ENCODE measurements around the gene INPP1.

INPP1 gene

DNA sequence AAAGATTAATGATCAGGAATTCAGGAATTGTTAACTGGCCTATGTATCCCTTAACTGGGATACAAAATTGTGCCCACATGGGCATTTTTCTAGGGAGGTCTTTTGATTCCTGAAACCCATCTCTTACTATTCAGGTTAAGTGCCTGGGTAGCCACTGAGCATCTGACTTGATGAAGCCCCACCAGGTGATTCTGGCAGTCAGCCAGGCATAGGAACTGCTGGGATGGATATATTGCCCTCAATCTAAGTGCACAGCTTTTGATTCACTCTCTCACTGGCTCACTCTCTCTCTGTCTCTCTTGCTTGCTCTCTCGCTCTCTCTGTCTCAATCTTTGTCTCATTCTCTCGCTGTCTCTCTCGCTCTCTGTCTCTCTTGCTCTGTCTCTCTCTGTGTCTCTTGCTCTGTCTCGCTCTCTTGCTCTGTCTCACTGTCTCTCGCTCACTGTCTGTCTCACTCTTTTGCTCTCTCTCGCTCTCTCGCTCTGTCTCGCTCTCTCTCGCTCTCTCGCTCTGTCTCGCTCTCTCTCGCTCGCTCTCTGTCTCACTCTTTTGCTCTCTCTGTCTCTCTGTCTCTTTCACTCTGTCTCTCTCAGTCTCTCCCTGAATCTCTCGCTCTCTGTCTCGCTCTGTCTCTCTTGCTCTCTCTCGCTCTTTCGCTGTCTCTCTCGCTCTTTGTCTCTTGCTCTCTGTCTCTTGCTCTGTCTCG is 22.3 kb downstream of the INPP1 start:
- Histone ChIP-seq H3K27ac (no peak overlapping the region), H3K79me2 (ENCODE audit: insufficient read depth, low read depth) (no peaks in the 10 kb centered on the region), H3K4me3 (IDR thresholded peaks at IDR 0.05; ENCODE audit: insufficient read depth, low read depth, low read length) (no peak overlapping the region), H3K4me1 (ENCODE audit: low read depth, poor library complexity, severe bottlenecking) (peaks cover 3% of the 10 kb centered on the region), H2AFZ (ENCODE audit: low read depth) (no peak overlapping the region), H3K36me3 (ENCODE audit: insufficient read depth) (no peaks in the 10 kb centered on the region), H4K20me1 (ENCODE audit: insufficient read depth) (no peaks in the 10 kb centered on the region), H3K27me3 (ENCODE audit: insufficient read depth, low read depth) (no peaks in the 10 kb centered on the region), H3K9ac (no peak overlapping the region), H3K4me2 (no peak overlapping the region)
- TF ChIP-seq, protein P1, sequence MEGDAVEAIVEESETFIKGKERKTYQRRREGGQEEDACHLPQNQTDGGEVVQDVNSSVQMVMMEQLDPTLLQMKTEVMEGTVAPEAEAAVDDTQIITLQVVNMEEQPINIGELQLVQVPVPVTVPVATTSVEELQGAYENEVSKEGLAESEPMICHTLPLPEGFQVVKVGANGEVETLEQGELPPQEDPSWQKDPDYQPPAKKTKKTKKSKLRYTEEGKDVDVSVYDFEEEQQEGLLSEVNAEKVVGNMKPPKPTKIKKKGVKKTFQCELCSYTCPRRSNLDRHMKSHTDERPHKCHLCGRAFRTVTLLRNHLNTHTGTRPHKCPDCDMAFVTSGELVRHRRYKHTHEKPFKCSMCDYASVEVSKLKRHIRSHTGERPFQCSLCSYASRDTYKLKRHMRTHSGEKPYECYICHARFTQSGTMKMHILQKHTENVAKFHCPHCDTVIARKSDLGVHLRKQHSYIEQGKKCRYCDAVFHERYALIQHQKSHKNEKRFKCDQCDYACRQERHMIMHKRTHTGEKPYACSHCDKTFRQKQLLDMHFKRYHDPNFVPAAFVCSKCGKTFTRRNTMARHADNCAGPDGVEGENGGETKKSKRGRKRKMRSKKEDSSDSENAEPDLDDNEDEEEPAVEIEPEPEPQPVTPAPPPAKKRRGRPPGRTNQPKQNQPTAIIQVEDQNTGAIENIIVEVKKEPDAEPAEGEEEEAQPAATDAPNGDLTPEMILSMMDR (conservative IDR thresholded peaks at IDR 0.05; ENCODE audit: low read depth, low read length): no peak

DNA sequence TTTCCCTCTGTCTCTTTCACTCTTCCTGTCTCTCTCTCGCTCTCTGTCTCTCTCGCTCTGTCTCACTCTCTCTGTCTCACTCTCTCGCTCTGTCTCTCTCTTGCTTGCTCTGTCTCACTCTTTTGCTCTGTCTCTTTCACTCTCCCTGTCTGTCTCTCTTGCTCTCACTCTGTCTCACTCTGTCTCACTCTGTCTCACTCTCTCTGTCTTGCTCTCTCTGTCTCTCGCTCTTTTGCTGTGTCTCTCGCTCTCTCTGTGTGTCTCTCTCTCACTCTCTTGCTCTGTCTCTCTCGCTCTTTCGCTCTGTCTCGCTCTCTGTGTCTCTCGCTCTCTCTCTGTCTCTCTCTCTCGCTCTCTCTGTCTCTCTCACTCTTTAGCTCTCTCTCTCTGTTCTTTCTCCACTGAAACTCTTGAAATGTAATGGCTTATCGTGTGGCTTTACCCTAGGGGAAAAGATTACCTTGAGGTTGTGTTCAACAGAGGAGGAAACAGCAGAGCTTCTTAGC is 22.9 kb downstream of the INPP1 start:
- H3K4me2 ChIP-seq: no peak overlapping the region
- TF ChIP-seq, protein P1 (conservative IDR thresholded peaks at IDR 0.05; ENCODE audit: low read depth, low read length): no peak
- H3K79me2 ChIP-seq (ENCODE audit: insufficient read depth, low read depth): no peaks in the 10 kb centered on the region
- no peaks in the 10 kb centered on the region for H3K4me1 ChIP-seq (ENCODE audit: low read depth, poor library complexity, severe bottlenecking)
- H4K20me1 ChIP-seq (ENCODE audit: insufficient read depth): no peaks in the 10 kb centered on the region
- no peak overlapping the region for H3K27ac ChIP-seq
- H3K36me3 ChIP-seq (ENCODE audit: insufficient read depth): no peaks in the 10 kb centered on the region
- H3K9ac ChIP-seq: no peak overlapping the region
- no peak overlapping the region for H2AFZ ChIP-seq (ENCODE audit: low read depth)
- H3K27me3 ChIP-seq (ENCODE audit: insufficient read depth, low read depth): no peaks in the 10 kb centered on the region
- no peak overlapping the region for H3K4me3 ChIP-seq (IDR thresholded peaks at IDR 0.05; ENCODE audit: insufficient read depth, low read depth, low read length)

DNA sequence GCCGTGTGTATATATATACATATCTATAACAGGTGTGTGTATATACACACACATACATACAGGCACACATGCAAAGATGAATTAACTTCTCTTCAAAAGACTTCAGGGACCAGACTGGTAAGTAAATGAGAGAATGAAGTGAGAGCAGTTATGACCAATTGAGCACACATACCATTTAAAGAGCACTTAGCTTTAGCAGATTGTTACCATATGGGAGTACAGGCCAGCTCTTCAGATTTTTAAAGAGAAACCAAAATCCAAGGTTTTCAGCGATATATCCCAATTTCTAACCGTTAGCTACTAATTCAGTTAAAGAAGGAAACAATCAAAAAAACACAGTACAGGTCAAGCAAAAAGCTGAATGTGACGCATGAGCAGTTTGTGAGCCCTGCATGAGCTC is 23.7 kb downstream of the INPP1 start:
- H3K79me2 ChIP-seq (ENCODE audit: insufficient read depth, low read depth): no peaks in the 10 kb centered on the region
- H2AFZ ChIP-seq (ENCODE audit: low read depth): no peak overlapping the region
- no peak overlapping the region for H3K4me2 ChIP-seq
- H3K27me3 ChIP-seq (ENCODE audit: insufficient read depth, low read depth): no peaks in the 10 kb centered on the region
- TF ChIP-seq, protein P1 (conservative IDR thresholded peaks at IDR 0.05; ENCODE audit: low read depth, low read length): no peak
- no peaks in the 10 kb centered on the region for H3K36me3 ChIP-seq (ENCODE audit: insufficient read depth)
- no peaks in the 10 kb centered on the region for H4K20me1 ChIP-seq (ENCODE audit: insufficient read depth)
- H3K4me3 ChIP-seq (IDR thresholded peaks at IDR 0.05; ENCODE audit: insufficient read depth, low read depth, low read length): no peak overlapping the region
- no peaks in the 10 kb centered on the region for H3K4me1 ChIP-seq (ENCODE audit: low read depth, poor library complexity, severe bottlenecking)
- H3K27ac ChIP-seq: no peak overlapping the region
- H3K9ac ChIP-seq: no peak overlapping the region

DNA sequence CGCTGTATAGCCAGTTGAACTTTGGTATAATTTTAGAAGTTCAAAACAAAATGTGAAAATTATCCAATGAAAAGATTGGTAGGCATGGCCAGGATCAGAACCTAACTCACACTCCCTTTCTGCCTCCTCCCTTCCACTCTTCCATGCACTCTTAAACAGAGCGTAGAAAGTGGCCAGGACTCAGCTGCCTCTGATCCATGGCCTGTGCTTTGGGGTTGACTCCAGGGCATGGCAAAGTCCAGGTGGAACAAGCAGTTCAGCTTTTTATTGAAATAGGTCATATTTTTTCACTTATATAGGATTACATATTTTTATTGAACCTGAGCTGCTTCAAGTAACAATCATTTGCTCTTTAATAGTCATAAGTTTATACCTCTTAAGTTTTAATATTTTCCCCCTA is 26.2 kb downstream of the INPP1 start:
- TF ChIP-seq, protein P1 (conservative IDR thresholded peaks at IDR 0.05; ENCODE audit: low read depth, low read length): no peak
- Histone ChIP-seq H3K79me2 (ENCODE audit: insufficient read depth, low read depth) (no peaks in the 10 kb centered on the region), H3K4me1 (ENCODE audit: low read depth, poor library complexity, severe bottlenecking) (no peaks in the 10 kb centered on the region), H3K9ac (no peak overlapping the region), H3K4me3 (IDR thresholded peaks at IDR 0.05; ENCODE audit: insufficient read depth, low read depth, low read length) (no peak overlapping the region), H3K27me3 (ENCODE audit: insufficient read depth, low read depth) (no peaks in the 10 kb centered on the region), H4K20me1 (ENCODE audit: insufficient read depth) (no peaks in the 10 kb centered on the region), H2AFZ (ENCODE audit: low read depth) (no peak overlapping the region), H3K36me3 (ENCODE audit: insufficient read depth) (no peaks in the 10 kb centered on the region), H3K4me2 (no peak overlapping the region), H3K27ac (no peak overlapping the region)
